GM12872 (cell line): ENCODE data around the gene ANO5.

Experiments
- CTCF ChIP-seq: IDR thresholded peaks from 3 replicates; pipeline ENCODE4 v1.5.1; 2011; ENCODE audit warnings: low read depth, mild to moderate bottlenecking, low read length, moderate library complexity; ENCODE audit not compliant: insufficient read depth

Gene ANO5

GRCh38 chr11:22276535-22276934 lies 83.7 kb downstream of the ANO5 start:
- no peak for TF ChIP-seq CTCF

DNA sequence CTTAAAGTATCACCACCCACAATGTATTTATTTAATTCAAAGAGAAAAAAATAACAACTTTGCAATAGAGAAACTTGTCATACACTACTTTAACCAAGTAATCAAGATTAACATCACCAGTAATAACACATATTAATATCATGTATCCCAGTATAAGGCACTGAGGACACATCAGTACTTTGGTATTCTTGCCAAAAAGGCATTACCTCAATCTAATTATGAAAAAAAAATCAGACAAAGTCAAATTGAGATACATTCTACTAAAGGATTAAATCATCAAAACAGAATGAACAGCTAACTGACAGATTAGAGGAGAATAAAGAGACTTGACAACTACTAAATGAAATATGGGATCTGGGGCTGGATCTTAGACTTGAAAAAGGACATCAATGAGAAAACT lies 109.5 kb downstream of the ANO5 start:
- TF ChIP-seq CTCF = no peak

GRCh38 chr11:22304337-22304961 lies 111.6 kb downstream of the ANO5 start:
- peak; percentile 53 for TF ChIP-seq CTCF

DNA sequence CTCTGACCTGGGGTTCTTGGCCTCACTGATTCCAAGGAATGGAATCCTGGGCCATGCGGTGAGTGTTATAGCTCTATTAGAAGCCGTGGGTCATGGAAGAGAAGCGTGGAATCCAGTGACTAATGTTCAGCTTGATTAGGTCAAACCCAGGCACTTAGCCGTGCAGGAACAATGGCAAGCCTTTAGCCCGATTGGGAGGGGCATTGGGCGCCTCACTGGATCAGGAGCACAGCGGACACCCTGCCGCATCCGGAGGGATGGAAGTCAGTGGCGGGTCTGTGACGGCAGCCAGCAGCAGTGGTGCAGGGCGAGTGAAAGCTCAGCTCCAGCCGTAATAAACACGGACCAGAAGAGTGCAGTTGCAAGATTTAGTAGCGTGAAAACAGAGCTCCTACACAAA lies 124.8 kb downstream of the ANO5 start:
- no peak for TF ChIP-seq CTCF

GRCh38 chr11:22331771-22332170 lies 138.9 kb downstream of the ANO5 start:
- TF ChIP-seq CTCF = peak; percentile 13; the same call in 1 of the 3 replicates
